NT2/D1 (cell line): ENCODE results near the gene STARD4.

ENCODE experiments used
- DNase-seq: peaks from one replicate; pipeline ENCODE4 v3.0.0-alpha.2; 2011; ENCODE audit warnings: low read depth, low spot score
- H3K27me3 ChIP-seq: 2 replicates; pipeline ENCODE4 v1.6.0; 2011; ENCODE audit warnings: mild to moderate bottlenecking; ENCODE audit not compliant: insufficient read length, insufficient read depth
- H3K36me3 ChIP-seq: 2 replicates; pipeline ENCODE4 v1.6.1; 2011; ENCODE audit warnings: mild to moderate bottlenecking, low read length, mixed read lengths; ENCODE audit not compliant: insufficient read depth, insufficient read length
- H3K4me1 ChIP-seq: 2 replicates; pipeline ENCODE4 v1.5.1; 2011; ENCODE audit not compliant: insufficient read depth, insufficient read length
- H3K4me3 ChIP-seq: 2 replicates; pipeline ENCODE4 v1.5.1; 2011; ENCODE audit warnings: low read depth; ENCODE audit not compliant: insufficient read length
- H3K9ac ChIP-seq: 2 replicates; pipeline ENCODE4 v1.6.0; 2011; ENCODE audit warnings: low read depth; ENCODE audit not compliant: insufficient read length
- H3K9me3 ChIP-seq: 2 replicates; pipeline ENCODE4 v1.5.1; 2011; ENCODE audit warnings: mild to moderate bottlenecking, low read length; ENCODE audit not compliant: insufficient read depth
- SUZ12 ChIP-seq: IDR thresholded peaks from 2 replicates; pipeline ENCODE4 v1.6.1; 2011; ENCODE audit not compliant: insufficient read length, insufficient read depth; ENCODE audit errors: extremely low read depth
- YY1 ChIP-seq: IDR thresholded peaks from 2 replicates; pipeline ENCODE4 v1.6.1; 2011; ENCODE audit not compliant: insufficient read length, insufficient read depth
- ZNF274 ChIP-seq: IDR thresholded peaks from 2 replicates; pipeline ENCODE4 v1.6.1; 2011; ENCODE audit warnings: mild to moderate bottlenecking, low read depth, low read length

STARD4 gene

GRCh38 chr5:111520908-111521307 is 8.6 kb upstream of the STARD4 start:
- no peak overlapping the region for H3K9ac ChIP-seq
- H3K4me3 ChIP-seq: no peak overlapping the region
- no peaks in the 10 kb centered on the region for H3K4me1 ChIP-seq
- H3K9me3 ChIP-seq: no peaks in the 10 kb centered on the region
- no peak for DNase-seq
- H3K36me3 ChIP-seq: no peaks in the 10 kb centered on the region
- TF ChIP-seq SUZ12 (no peak), ZNF274 (no peak), YY1 (no peak)
- H3K27me3 ChIP-seq: no peaks in the 10 kb centered on the region

GRCh38 chr5:111518777-111519176 is 6.4 kb upstream of the STARD4 start:
- DNase-seq: no peak
- H3K4me1 ChIP-seq: no peaks in the 10 kb centered on the region
- no peak overlapping the region for H3K4me3 ChIP-seq
- H3K9ac ChIP-seq: no peak overlapping the region
- no peaks in the 10 kb centered on the region for H3K36me3 ChIP-seq
- H3K27me3 ChIP-seq: no peaks in the 10 kb centered on the region
- no peak for TF ChIP-seq YY1
- no peak for TF ChIP-seq SUZ12
- TF ChIP-seq ZNF274: no peak
- H3K9me3 ChIP-seq: no peaks in the 10 kb centered on the region

- TF ChIP-seq ZNF274: no peak
- no peak for TF ChIP-seq SUZ12
- no peak for TF ChIP-seq YY1
- no peak overlapping the region for H3K4me3 ChIP-seq
- no peaks in the 10 kb centered on the region for H3K27me3 ChIP-seq
- no peaks in the 10 kb centered on the region for H3K9me3 ChIP-seq
- DNase-seq: no peak
- H3K9ac ChIP-seq: no peak overlapping the region
- no peaks in the 10 kb centered on the region for H3K4me1 ChIP-seq
- H3K36me3 ChIP-seq: no peaks in the 10 kb centered on the region
Observed at GRCh38 chr5:111517853-111518501, 5.6 kb upstream of the STARD4 start.

- Histone ChIP-seq H3K4me1 (no peaks in the 10 kb centered on the region), H3K27me3 (no peaks in the 10 kb centered on the region), H3K4me3 (no peak overlapping the region), H3K36me3 (no peaks in the 10 kb centered on the region), H3K9ac (no peak overlapping the region), H3K9me3 (no peaks in the 10 kb centered on the region)
- no peak for DNase-seq
- TF ChIP-seq SUZ12 (no peak), YY1 (no peak), ZNF274 (no peak)
Observed at GRCh38 chr5:111514087-111514486, 1.8 kb upstream of the STARD4 start.

GRCh38 chr5:111513131-111513520 is 791 bp upstream of the STARD4 start:
- no peaks in the 10 kb centered on the region for H3K9me3 ChIP-seq
- no peak for TF ChIP-seq ZNF274
- no peak for TF ChIP-seq YY1
- TF ChIP-seq SUZ12: no peak
- peak overlapping the region; percentile 58 for H3K9ac ChIP-seq
- no peaks in the 10 kb centered on the region for H3K27me3 ChIP-seq
- H3K36me3 ChIP-seq: no peaks in the 10 kb centered on the region
- DNase-seq: no peak
- no peaks in the 10 kb centered on the region for H3K4me1 ChIP-seq
- peak overlapping the region; percentile 37 for H3K4me3 ChIP-seq

- no peak for TF ChIP-seq YY1
- TF ChIP-seq SUZ12: no peak
- no peak for TF ChIP-seq ZNF274
- Histone ChIP-seq H3K4me1 (no peaks in the 10 kb centered on the region), H3K27me3 (no peaks in the 10 kb centered on the region), H3K36me3 (no peaks in the 10 kb centered on the region), H3K9me3 (no peaks in the 10 kb centered on the region), H3K9ac (peak overlapping the region; percentile 92), H3K4me3 (peak overlapping the region; percentile 89)
- peak; percentile 22 for DNase-seq
Observed at GRCh38 chr5:111511831-111512374, 432 bp downstream of the STARD4 start.

- TF ChIP-seq SUZ12 (no peak), ZNF274 (no peak), YY1 (no peak)
- no peaks in the 10 kb centered on the region for H3K27me3 ChIP-seq
- H3K9ac ChIP-seq: peak overlapping the region; percentile 92
- H3K4me1 ChIP-seq: no peaks in the 10 kb centered on the region
- DNase-seq: no peak
- no peaks in the 10 kb centered on the region for H3K36me3 ChIP-seq
- H3K9me3 ChIP-seq: no peaks in the 10 kb centered on the region
- H3K4me3 ChIP-seq: peak overlapping the region; percentile 89
Observed at GRCh38 chr5:111511174-111511830, 1.0 kb downstream of the STARD4 start.
